Hematopoietic multipotent progenitor cell treated with erythropoietin and hydrocortisone succinate and interleukin-3 and kit ligand, for 6 days (in vitro differentiated cells): ENCODE results near the gene CTPS2.
"Not testable (repeated sequence)": the region's sequence is repeated elsewhere in the genome, so short reads cannot be mapped to it uniquely, and the experiment has no call there.

Experiments
- DNase-seq: peaks from one replicate; pipeline ENCODE4 v3.0.0-alpha.2; 2015

Gene CTPS2, protein sequence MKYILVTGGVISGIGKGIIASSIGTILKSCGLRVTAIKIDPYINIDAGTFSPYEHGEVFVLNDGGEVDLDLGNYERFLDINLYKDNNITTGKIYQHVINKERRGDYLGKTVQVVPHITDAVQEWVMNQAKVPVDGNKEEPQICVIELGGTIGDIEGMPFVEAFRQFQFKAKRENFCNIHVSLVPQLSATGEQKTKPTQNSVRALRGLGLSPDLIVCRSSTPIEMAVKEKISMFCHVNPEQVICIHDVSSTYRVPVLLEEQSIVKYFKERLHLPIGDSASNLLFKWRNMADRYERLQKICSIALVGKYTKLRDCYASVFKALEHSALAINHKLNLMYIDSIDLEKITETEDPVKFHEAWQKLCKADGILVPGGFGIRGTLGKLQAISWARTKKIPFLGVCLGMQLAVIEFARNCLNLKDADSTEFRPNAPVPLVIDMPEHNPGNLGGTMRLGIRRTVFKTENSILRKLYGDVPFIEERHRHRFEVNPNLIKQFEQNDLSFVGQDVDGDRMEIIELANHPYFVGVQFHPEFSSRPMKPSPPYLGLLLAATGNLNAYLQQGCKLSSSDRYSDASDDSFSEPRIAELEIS

DNA sequence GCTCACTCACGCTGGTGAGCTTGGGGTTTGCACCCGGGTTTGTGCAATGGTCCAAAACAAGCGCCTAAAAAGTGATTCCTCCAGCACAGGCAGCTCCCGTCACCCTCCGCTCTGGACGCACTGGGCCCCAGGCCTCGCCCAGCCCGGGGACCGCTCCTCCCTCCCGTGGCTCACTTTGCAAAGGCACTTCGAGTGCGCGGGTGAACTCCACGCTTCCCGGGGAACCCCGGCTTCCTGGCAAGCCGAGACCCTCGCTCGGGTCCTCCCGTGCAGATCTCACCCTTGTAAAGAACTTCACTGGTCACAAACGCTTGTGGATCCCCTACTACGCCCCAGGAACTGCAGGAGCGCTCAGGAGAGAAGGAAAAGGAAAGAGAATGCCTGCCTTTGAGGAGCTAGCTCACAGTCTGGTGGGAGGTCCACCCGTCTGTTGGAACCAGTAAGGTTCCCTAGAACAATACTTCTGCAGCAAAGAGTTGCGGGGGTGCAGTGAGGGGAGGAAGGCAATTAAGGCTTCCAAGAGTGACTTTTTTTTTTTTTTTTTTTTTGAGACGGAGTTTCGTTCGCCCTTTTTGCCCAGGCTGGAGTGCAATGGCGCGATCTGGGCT is at the start of gene CTPS2:
Gene CTPS2, minus strand, starts transcription at position 122 of the 608 bp plus-strand sequence. CDS start 9,767 bp downstream, outside the sequence.
- peak; percentile 83 for DNase-seq

DNA sequence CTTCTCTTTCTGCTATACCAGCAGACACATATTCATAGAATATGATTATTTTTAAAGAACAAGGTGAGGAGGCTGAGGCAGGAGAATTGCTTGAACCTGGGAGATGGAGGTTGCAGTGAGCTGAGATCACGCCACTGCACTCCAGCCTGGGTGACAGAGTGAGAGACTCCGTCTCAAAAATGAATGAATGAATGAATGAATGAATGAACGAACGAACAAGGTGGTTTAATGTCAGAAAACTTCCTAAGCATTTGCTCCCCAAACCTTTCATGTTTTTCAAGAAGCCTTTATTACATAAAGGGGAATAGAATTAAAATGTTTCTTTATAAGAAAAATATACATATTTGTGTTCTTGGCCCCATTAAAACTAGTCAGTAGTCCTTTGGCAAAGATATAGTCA is 49.0 kb upstream of the CTPS2 start:
- DNase-seq, result not testable (repeated sequence)

GRCh38 chrX:16756724-16757123 is 44.3 kb upstream of the CTPS2 start:
- no peak for DNase-seq

DNA sequence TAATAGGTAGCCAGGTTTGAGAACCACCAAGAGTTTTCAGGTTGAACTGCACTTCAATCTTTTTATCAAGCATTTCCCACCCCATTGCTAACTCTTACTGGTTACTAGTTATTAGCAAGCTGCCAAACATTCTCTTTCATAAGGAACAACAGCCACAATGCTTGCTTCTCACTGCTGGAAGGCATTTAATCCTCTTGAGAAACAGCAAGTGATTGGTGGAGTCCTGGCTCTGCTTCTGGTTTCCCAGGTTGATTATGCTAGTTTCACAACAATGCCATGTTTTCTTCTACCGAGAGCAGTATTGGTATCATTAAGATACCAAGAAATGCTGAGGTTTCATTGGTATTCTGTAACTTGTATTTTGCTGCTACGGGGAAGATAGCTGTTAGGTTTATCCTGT is 41.5 kb upstream of the CTPS2 start:
- no peak for DNase-seq

- no peak for DNase-seq
Observed at GRCh38 chrX:16750136-16750535, 37.7 kb upstream of the CTPS2 start.

DNA sequence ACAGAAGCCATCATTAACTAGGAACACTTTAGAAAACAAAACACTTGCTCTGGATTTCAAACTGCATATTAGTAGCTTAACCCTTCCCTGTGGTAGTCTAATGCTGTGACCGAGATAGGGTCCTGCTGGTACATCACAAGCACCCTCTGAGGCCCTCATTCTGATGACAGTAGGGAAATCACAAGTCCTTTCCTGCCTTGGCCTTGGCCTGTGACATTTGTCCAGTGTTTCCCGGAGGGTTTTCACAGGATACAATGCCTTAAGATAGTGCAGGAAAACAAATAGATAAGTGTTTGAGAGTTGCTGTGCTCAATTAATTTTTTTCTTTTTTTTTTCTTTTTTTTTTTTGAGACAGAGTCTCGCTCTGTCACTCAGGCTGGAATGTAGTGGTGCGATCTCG is 36.0 kb upstream of the CTPS2 start:
- DNase-seq, result no peak

DNA sequence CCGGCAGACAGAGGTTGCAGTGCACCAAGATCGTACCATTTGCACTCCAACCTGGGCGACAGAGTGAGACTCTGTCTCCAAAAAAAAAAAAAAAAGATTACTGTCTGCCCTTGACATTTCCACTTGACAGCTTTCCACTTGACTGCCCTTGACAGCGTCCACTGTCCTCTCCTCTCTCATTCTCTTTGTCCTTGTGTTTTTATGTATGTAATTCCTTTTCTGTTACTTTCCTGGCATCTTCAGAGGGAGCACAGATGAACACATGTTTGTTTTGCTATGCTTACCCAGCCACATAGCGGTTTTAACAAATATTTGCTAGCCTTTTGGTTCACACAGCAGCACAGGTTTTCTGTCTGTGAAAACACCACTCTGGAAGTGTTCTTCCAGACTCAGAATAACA is 33.2 kb upstream of the CTPS2 start:
- DNase-seq, result no peak

DNA sequence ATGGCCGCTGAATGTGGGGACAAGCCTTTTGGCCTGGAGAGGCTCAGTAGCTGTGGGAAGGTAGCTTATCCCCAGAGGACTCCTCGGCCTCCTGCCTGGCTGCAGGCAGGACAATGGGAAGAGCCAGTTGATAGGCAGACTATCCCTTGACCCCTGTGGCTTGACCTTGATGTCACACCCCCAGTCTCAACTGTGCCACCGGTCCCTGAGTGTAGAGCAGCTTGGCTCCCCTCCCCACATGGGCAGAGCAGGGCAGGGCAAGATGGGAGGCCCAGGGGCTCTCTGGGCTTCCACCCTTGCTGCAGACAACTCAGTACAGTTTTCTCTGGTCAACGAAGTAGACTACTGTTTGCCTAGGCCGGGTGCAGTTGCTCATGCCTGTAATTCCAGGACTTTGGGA is 32.6 kb upstream of the CTPS2 start:
- DNase-seq, result no peak

- DNase-seq, result no peak
Observed at GRCh38 chrX:16743604-16744325, 31.3 kb upstream of the CTPS2 start.

DNA sequence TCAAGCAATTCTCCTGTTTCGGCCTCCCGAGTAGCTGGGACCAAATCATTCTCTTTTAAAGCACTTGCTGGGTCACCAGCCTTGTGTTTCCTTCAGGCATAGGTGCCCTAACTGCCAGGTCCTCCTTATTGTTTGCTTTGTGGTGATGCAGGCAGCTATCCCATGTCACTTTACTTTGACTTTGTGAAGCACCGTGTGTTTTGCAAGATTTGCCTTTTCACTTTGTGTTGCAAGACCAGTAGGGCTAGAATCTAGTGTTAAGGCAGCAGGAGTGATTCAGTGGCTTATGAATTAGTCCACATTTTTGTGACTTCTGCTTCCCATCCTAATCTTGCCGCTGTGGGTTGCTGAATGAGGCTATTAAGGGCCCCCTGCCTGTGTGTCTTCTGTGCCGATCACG is 27.1 kb upstream of the CTPS2 start:
- DNase-seq, result no peak

- DNase-seq, result no peak
Observed at GRCh38 chrX:16737024-16737423, 24.6 kb upstream of the CTPS2 start.

GRCh38 chrX:16733013-16733412 is 20.5 kb upstream of the CTPS2 start:
- no peak for DNase-seq

DNA sequence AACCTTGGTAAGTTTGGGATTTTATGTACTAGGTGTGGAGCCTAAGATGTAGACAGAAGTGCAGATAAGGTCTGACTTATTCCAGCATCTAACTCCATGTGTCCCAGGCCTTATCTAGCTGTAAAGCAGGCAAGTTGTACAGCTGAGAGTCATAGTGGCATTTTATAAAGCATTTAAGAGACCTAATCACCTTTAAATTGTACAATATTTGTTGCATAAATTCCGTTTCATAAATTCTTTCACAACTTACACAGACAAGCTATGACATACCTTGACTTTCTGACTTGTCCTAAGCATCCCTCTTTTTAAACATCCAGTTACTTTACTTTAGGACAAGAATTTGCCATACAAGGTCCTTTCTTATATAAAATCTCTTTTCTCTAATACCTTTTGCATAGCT is 18.0 kb upstream of the CTPS2 start:
- DNase-seq, result no peak

- no peak for DNase-seq
Observed at GRCh38 chrX:16727637-16728036, 15.2 kb upstream of the CTPS2 start.

- not testable (repeated sequence) for DNase-seq
Observed at GRCh38 chrX:16726347-16726988, 14.0 kb upstream of the CTPS2 start.

DNA sequence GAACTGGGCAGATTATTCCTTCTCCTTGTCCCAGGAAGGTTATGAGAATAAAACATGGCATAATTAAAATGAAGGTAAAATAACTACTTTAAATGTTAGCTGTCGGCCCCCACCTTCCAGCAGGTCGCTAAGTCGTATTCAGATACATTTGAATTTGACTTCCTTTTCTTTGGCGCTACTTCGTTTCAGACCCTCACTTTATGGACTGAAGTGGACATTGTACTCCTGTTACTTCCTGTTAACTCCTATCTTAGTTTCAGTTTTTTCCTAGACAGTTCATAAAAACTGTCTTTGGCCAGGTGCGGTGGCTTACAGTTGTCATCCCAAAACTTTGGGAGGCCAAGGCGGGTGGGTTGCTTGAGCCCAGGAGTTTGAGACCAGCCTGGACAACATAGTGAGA is 12.6 kb upstream of the CTPS2 start:
- no peak for DNase-seq

DNA sequence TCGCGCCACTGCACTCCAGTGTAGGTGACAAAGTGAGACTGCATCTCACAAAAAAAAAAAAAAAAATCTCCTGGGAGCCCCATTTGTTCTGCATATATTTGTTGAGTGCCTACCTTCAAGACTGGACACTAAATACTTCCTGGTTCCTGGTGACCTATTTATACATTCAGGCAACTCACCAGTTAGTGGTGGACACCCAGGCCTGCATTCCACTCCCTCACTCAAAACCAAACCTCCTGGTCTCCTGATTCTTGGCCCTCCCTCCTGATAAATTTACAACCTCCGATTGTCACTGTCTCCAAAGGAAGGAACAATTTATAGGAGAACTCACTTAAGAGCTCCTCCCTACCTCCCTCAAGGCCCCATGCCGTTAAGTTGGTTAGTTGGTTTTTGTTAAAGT is 10.0 kb upstream of the CTPS2 start:
- DNase-seq, result no peak

DNA sequence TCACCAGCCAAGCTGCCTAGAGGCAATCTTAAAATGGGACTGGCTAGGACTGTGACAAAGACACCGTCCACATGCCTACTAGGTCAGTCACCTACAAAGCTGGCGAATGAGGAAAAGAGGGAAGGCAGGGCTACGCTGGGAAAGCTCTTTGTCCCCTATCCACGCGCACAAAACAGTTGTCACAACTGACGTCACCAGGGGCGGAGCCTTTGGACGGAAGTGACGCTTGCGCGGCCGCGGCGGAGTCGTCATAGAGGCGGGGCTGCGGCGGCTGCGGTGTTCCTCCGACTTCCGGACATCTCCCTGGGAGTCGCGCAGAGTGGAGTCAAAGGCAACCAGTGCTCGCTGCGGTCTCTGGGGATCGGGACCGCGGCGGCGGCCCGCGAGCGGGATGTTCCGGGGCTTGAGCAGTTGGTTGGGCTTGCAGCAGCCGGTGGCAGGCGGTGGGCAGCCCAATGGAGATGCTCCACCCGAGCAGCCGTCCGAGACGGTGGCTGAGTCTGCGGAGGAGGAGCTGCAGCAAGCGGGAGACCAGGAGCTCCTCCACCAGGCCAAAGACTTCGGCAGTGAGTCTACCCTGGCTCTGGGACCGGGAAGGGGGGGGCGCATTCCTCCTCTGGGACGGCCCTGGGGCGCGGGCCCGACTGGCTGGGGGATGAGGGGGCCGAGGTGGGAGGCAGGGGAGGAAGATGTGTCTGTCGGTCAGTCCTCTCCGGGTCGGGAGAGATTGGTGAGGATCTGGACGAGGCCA is 7.0 kb upstream of the CTPS2 start, which contains the start of gene SYAP1:
Gene SYAP1, plus strand, starts transcription at position 279 of the 751 bp plus-strand sequence. Its CDS starts 113 bp downstream, at position 392.
- DNase-seq, result peak; percentile 92

GRCh38 chrX:16718824-16719333 is 6.4 kb upstream of the CTPS2 start:
- no peak for DNase-seq

GRCh38 chrX:16716451-16716850 is 4.0 kb upstream of the CTPS2 start:
- DNase-seq, result peak; percentile 63

GRCh38 chrX:16715638-16716037 is 3.2 kb upstream of the CTPS2 start:
- not testable (repeated sequence) for DNase-seq

- DNase-seq, result no peak
Observed at GRCh38 chrX:16714504-16714903, 2.0 kb upstream of the CTPS2 start.
